ENCODE results near the gene SP3.

The SP3 gene

GRCh38 chr2:173866874-173867618 is 98.1 kb downstream of the SP3 start:
- Histone ChIP-seq H3K79me2 (no peaks in the 10 kb centered on the region), H3K36me3 (ENCODE audit: control insufficient read depth, insufficient read depth, low read length) (no peaks in the 10 kb centered on the region), H3K27me3 (ENCODE audit: control insufficient read depth, insufficient read depth, low read length) (no peaks in the 10 kb centered on the region), H3K4me3 (ENCODE audit: low read depth, low read length) (no peak overlapping the region), H3K27ac (no peak overlapping the region), H3K9me3 (ENCODE audit: control insufficient read depth, low read length) (no peaks in the 10 kb centered on the region), H2AFZ (no peak overlapping the region), H3K4me1 (no peaks in the 10 kb centered on the region), H3K9ac (no peak overlapping the region), H3K4me2 (ENCODE audit: low read length) (no peak overlapping the region)
- TF ChIP-seq CTCF (IDR thresholded peaks at IDR 0.05), result no peak

- Histone ChIP-seq H3K79me2 (no peaks in the 10 kb centered on the region), H3K27me3 (ENCODE audit: control insufficient read depth, insufficient read depth, low read length) (no peaks in the 10 kb centered on the region), H3K36me3 (ENCODE audit: control insufficient read depth, insufficient read depth, low read length) (no peaks in the 10 kb centered on the region), H3K9me3 (ENCODE audit: control insufficient read depth, low read length) (no peaks in the 10 kb centered on the region), H2AFZ (no peak overlapping the region), H3K4me2 (ENCODE audit: low read length) (no peak overlapping the region), H3K4me3 (ENCODE audit: low read depth, low read length) (no peak overlapping the region), H3K9ac (no peak overlapping the region), H3K27ac (no peak overlapping the region), H3K4me1 (no peaks in the 10 kb centered on the region)
- no peak for TF ChIP-seq CTCF (IDR thresholded peaks at IDR 0.05)
These were observed 99.0 kb downstream of the SP3 start for GRCh38 chr2:173865971-173866873.

- Histone ChIP-seq H3K4me3 (ENCODE audit: low read depth, low read length) (no peak overlapping the region), H3K4me2 (ENCODE audit: low read length) (no peak overlapping the region), H3K4me1 (no peaks in the 10 kb centered on the region), H3K9ac (no peak overlapping the region), H3K27me3 (ENCODE audit: control insufficient read depth, insufficient read depth, low read length) (no peaks in the 10 kb centered on the region), H3K36me3 (ENCODE audit: control insufficient read depth, insufficient read depth, low read length) (no peaks in the 10 kb centered on the region), H2AFZ (no peak overlapping the region), H3K27ac (no peak overlapping the region), H3K9me3 (ENCODE audit: control insufficient read depth, low read length) (no peaks in the 10 kb centered on the region), H3K79me2 (no peaks in the 10 kb centered on the region)
- TF ChIP-seq CTCF (IDR thresholded peaks at IDR 0.05), result no peak
These were observed 102.5 kb downstream of the SP3 start for GRCh38 chr2:173862612-173863217.

GRCh38 chr2:173860566-173860965 is 104.6 kb downstream of the SP3 start:
- no peaks in the 10 kb centered on the region for H3K27me3 ChIP-seq (ENCODE audit: control insufficient read depth, insufficient read depth, low read length)
- no peak for TF ChIP-seq CTCF (IDR thresholded peaks at IDR 0.05)

More at GRCh38 chr2:173860566-173860965, 104.6 kb downstream of the SP3 start:
- no peak overlapping the region for H3K4me3 ChIP-seq (ENCODE audit: low read depth, low read length)
- H3K9me3 ChIP-seq (ENCODE audit: control insufficient read depth, low read length), result no peaks in the 10 kb centered on the region
- no peak overlapping the region for H3K27ac ChIP-seq
- H2AFZ ChIP-seq, result no peak overlapping the region
- H3K36me3 ChIP-seq (ENCODE audit: control insufficient read depth, insufficient read depth, low read length), result no peaks in the 10 kb centered on the region
- no peaks in the 10 kb centered on the region for H3K4me1 ChIP-seq
- H3K9ac ChIP-seq, result no peak overlapping the region
- no peaks in the 10 kb centered on the region for H3K79me2 ChIP-seq
- H3K4me2 ChIP-seq (ENCODE audit: low read length), result no peak overlapping the region
